WTC11 (cell line): ENCODE results near the gene TNFAIP3. TPM values are rescaled to one million over a fixed set of nuclear protein-coding genes. Genes with fewer than 3 reads are reported as not detected.

Experiments used
- ATAC-seq: fragments of 200-7000 bp; cut with Tn5 transposase; 2 replicates; pipeline ENCODE4 v1.10.0; 2021; ENCODE audit warnings: mild to moderate bottlenecking, moderate library complexity
- CTCF ChIA-PET: fragments of 300-600 bp; sonication (Branson Sonifier 250); formaldehyde crosslinking; loops from one replicate; lab custom pipeline; 2021; ENCODE audit warnings: antibody characterized with exemption; lab: Charles Lee
- POLR2A ChIA-PET: fragments of 350-600 bp; sonication (Branson Sonifier 250); formaldehyde crosslinking; loops from one replicate; lab custom pipeline; 2021; ENCODE audit warnings: antibody characterized with exemption; lab: Charles Lee
- DNase-seq: peaks from one replicate; pipeline ENCODE4 v3.0.0; 2021; ENCODE audit warnings: low spot score
- H3K27ac Mint-ChIP-seq: 2 replicates; pipeline ENCODE4 v1.8.0; 2021; ENCODE audit warnings: mixed read lengths
- H3K27me3 Mint-ChIP-seq: 2 replicates; pipeline ENCODE4 v1.8.0; 2021; ENCODE audit warnings: low read depth, mild to moderate bottlenecking, moderate library complexity, mixed read lengths
- H3K36me3 Mint-ChIP-seq: 2 replicates; pipeline ENCODE4 v1.8.0; 2021; ENCODE audit warnings: mixed read lengths
- H3K4me1 Mint-ChIP-seq: 2 replicates; pipeline ENCODE4 v1.8.0; 2022; ENCODE audit warnings: mixed read lengths
- H3K4me3 Mint-ChIP-seq: 2 replicates; pipeline ENCODE4 v1.8.0; 2021; ENCODE audit warnings: mild to moderate bottlenecking, moderate library complexity, mixed read lengths
- H3K9me3 Mint-ChIP-seq: 2 replicates; pipeline ENCODE4 v1.8.0; 2021; ENCODE audit warnings: mixed read lengths
- ATF6 ChIP-seq: sonication (generic); formaldehyde crosslinking; IDR thresholded peaks from 2 replicates; pipeline ENCODE4 v1.8.1; 2023; ENCODE audit warnings: mild to moderate bottlenecking, missing genetic modification reagents
- CBFB ChIP-seq: sonication (generic); formaldehyde crosslinking; IDR thresholded peaks from 2 replicates; pipeline ENCODE4 v1.8.1; 2022; ENCODE audit warnings: mild to moderate bottlenecking, low read depth, missing genetic modification reagents
- CREM ChIP-seq: sonication (generic); formaldehyde crosslinking; IDR thresholded peaks from 2 replicates; pipeline ENCODE4 v1.8.1; 2022; ENCODE audit warnings: mild to moderate bottlenecking, missing genetic modification reagents, moderate library complexity
- E2F1 ChIP-seq: sonication (generic); formaldehyde crosslinking; IDR thresholded peaks from 2 replicates; pipeline ENCODE4 v1.8.0; 2022; ENCODE audit warnings: mild to moderate bottlenecking, missing genetic modification reagents
- EMX1 ChIP-seq: fragments of 250-450 bp; sonication (Bioruptor Pico); IDR thresholded peaks from 2 replicates; pipeline ENCODE4 v1.8.0; 2021; ENCODE audit warnings: mild to moderate bottlenecking
- ERG ChIP-seq: fragments of 250-450 bp; sonication (Bioruptor Pico); IDR thresholded peaks from 2 replicates; pipeline ENCODE4 v1.8.0; 2021; ENCODE audit warnings: mild to moderate bottlenecking
- FOXP1 ChIP-seq: sonication (generic); formaldehyde crosslinking; IDR thresholded peaks from 2 replicates; pipeline ENCODE4 v1.8.0; 2022; ENCODE audit warnings: missing genetic modification reagents, mild to moderate bottlenecking, moderate library complexity, borderline replicate concordance
- GABPB1 ChIP-seq: sonication (generic); formaldehyde crosslinking; IDR thresholded peaks from 2 replicates; pipeline ENCODE4 v1.8.1; 2023; ENCODE audit warnings: mild to moderate bottlenecking, missing genetic modification reagents
- GRHL2 ChIP-seq: fragments of 250-450 bp; sonication (Bioruptor Pico); IDR thresholded peaks from 2 replicates; pipeline ENCODE4 v1.8.0; 2022; ENCODE audit warnings: mild to moderate bottlenecking, moderate library complexity; ENCODE audit not compliant: insufficient replicate concordance, severe bottlenecking
- GTF2I ChIP-seq: fragments of 250-450 bp; sonication (Bioruptor Pico); conservative IDR thresholded peaks from 2 replicates; pipeline ENCODE4 v1.4.0; 2021; ENCODE audit warnings: mild to moderate bottlenecking
- HMGA2 ChIP-seq: fragments of 250-450 bp; sonication (Bioruptor Pico); IDR thresholded peaks from 2 replicates; pipeline ENCODE4 v1.4.0; 2021; ENCODE audit warnings: mild to moderate bottlenecking, moderate library complexity
- HMGXB4 ChIP-seq: sonication (generic); formaldehyde crosslinking; IDR thresholded peaks from 2 replicates; pipeline ENCODE4 v1.8.1; 2023; ENCODE audit warnings: mild to moderate bottlenecking, moderate library complexity, missing genetic modification reagents
- IRF1 ChIP-seq: sonication (generic); formaldehyde crosslinking; IDR thresholded peaks from 2 replicates; pipeline ENCODE4 v1.8.0; 2023; ENCODE audit warnings: missing genetic modification reagents
- JAZF1 ChIP-seq: fragments of 250-450 bp; sonication (Bioruptor Pico); IDR thresholded peaks from 2 replicates; pipeline ENCODE4 v1.9.0; 2021; ENCODE audit warnings: moderate library complexity, mild to moderate bottlenecking, inconsistent platforms
- KAT7 ChIP-seq: sonication (generic); formaldehyde crosslinking; IDR thresholded peaks from 2 replicates; pipeline ENCODE4 v1.8.1; 2023; ENCODE audit warnings: missing genetic modification reagents, mild to moderate bottlenecking, borderline replicate concordance
- MXD4 ChIP-seq: fragments of 250-450 bp; sonication (Bioruptor Pico); IDR thresholded peaks from 2 replicates; pipeline ENCODE4 v1.8.0; 2021; ENCODE audit warnings: mild to moderate bottlenecking, moderate library complexity, borderline replicate concordance
- NFYB ChIP-seq: sonication (generic); formaldehyde crosslinking; conservative IDR thresholded peaks from 2 replicates; pipeline ENCODE4 v1.8.0; 2022; ENCODE audit warnings: low read depth, missing genetic modification reagents
- NR2C2 ChIP-seq: sonication (generic); formaldehyde crosslinking; IDR thresholded peaks from 2 replicates; pipeline ENCODE4 v1.8.0; 2022; ENCODE audit warnings: mild to moderate bottlenecking, missing genetic modification reagents
- SOX15 ChIP-seq: fragments of 250-450 bp; sonication (Bioruptor Pico); IDR thresholded peaks from 2 replicates; pipeline ENCODE4 v1.9.0; 2021; ENCODE audit warnings: mild to moderate bottlenecking
- TEAD1 ChIP-seq: sonication (generic); formaldehyde crosslinking; IDR thresholded peaks from 2 replicates; pipeline ENCODE4 v1.8.0; 2022; ENCODE audit warnings: mild to moderate bottlenecking, missing genetic modification reagents
- ZBTB21 ChIP-seq: sonication (generic); formaldehyde crosslinking; IDR thresholded peaks from 2 replicates; pipeline ENCODE4 v1.8.1; 2023; ENCODE audit warnings: mild to moderate bottlenecking, missing genetic modification reagents, borderline replicate concordance
- ZNF121 ChIP-seq: sonication (generic); formaldehyde crosslinking; IDR thresholded peaks from 2 replicates; pipeline ENCODE4 v1.8.0; 2023; ENCODE audit warnings: missing genetic modification reagents
- ZNF219 ChIP-seq: sonication (generic); formaldehyde crosslinking; IDR thresholded peaks from 2 replicates; pipeline ENCODE4 v1.8.0; 2023; ENCODE audit warnings: missing genetic modification reagents, mild to moderate bottlenecking, borderline replicate concordance
- total RNA-seq: library from RNA; stranded (reverse); gene quantifications from 3 replicates; pipeline ENCODE4 v1.2.3, GENCODE V29; 2021

TNFAIP3 gene
- total RNA-seq, 1 experiment from 2014 or later, result 4.2 TPM

GRCh38 chr6:137853569-137854213 is 13.4 kb upstream of the TNFAIP3 start (continued):
- TF ChIP-seq HMGXB4 (no peak), ERG (CRISPR knock-in tag) (no peak), ZNF121 (CRISPR knock-in tag) (no peak), NFYB (CRISPR knock-in tag) (no peak), CBFB (CRISPR knock-in tag) (no peak), SOX15 (CRISPR knock-in tag) (no peak), ZNF219 (no peak)
- TF ChIP-seq, all 79 proteins: peak for 0

- Mint-ChIP-seq H3K4me3 (no peak overlapping the region), H3K4me1 (peaks cover 12% of the 10 kb centered on the region), H3K27me3 (no peaks in the 10 kb centered on the region; the same call in 1 of the 2 replicates), H3K9me3 (peaks cover 13% of the 10 kb centered on the region), H3K27ac (no peak overlapping the region), H3K36me3 (peaks cover 2% of the 10 kb centered on the region; the same call in 1 of the 2 replicates)
- POLR2A ChIA-PET, result no interaction called here
- TF ChIP-seq ATF6 (CRISPR knock-in tag) (no peak), HMGXB4 (no peak), ZBTB21 (CRISPR knock-in tag) (no peak), IRF1 (CRISPR knock-in tag) (no peak), JAZF1 (CRISPR knock-in tag) (no peak), HMGA2 (no peak), NR2C2 (CRISPR knock-in tag) (no peak), GRHL2 (CRISPR knock-in tag) (no peak), KAT7 (no peak), TEAD1 (CRISPR knock-in tag) (no peak), FOXP1 (no peak), CREM (CRISPR knock-in tag) (no peak), GTF2I (CRISPR knock-in tag) (no peak), MXD4 (CRISPR knock-in tag) (no peak), E2F1 (CRISPR knock-in tag) (no peak), GABPB1 (no peak), EMX1 (CRISPR knock-in tag) (no peak)
- no peak for ATAC-seq
- CTCF ChIA-PET, result no interaction called here
- no peak for DNase-seq
These were observed 10.7 kb upstream of the TNFAIP3 start for GRCh38 chr6:137856138-137856898.
